ENCODE measurements around the gene UCP2.
"Not testable (repeated sequence)": the region's sequence is repeated elsewhere in the genome, so short reads cannot be mapped to it uniquely, and the experiment has no call there.

Gene UCP2

GRCh38 chr11:73990730-73991129 is 8.1 kb upstream of the UCP2 start:
- H3K4me3 ChIP-seq (ENCODE audit: low read depth, low read length), result no peak overlapping the region
- no peak for TF ChIP-seq CTCF (IDR thresholded peaks at IDR 0.05; ENCODE audit: borderline replicate concordance, insufficient read depth, low read depth, low read length)

- TF ChIP-seq CTCF (IDR thresholded peaks at IDR 0.05; ENCODE audit: borderline replicate concordance, insufficient read depth, low read depth, low read length), result no peak
- no peak overlapping the region for H3K4me3 ChIP-seq (ENCODE audit: low read depth, low read length)
Measured at GRCh38 chr11:73989156-73989555, 6.5 kb upstream of the UCP2 start.

- no peak for TF ChIP-seq CTCF (IDR thresholded peaks at IDR 0.05; ENCODE audit: borderline replicate concordance, insufficient read depth, low read depth, low read length)
Measured at GRCh38 chr11:73988227-73988626, 5.6 kb upstream of the UCP2 start.

GRCh38 chr11:73985661-73986060 is 3.0 kb upstream of the UCP2 start:
- not testable (repeated sequence) for H3K4me3 ChIP-seq (ENCODE audit: low read depth, low read length)

More at GRCh38 chr11:73988227-73988626, 5.6 kb upstream of the UCP2 start:
- H3K4me3 ChIP-seq (ENCODE audit: low read depth, low read length), result no peak overlapping the region

- peak overlapping the region; percentile 49 for H3K4me3 ChIP-seq (ENCODE audit: low read depth, low read length)
Measured at GRCh38 chr11:73983741-73984538, 1.3 kb upstream of the UCP2 start.

GRCh38 chr11:73982990-73983740 is 522 bp upstream of the UCP2 start:
- H3K4me3 ChIP-seq (ENCODE audit: low read depth, low read length), result peak overlapping the region; percentile 85
- no peak for TF ChIP-seq CTCF (IDR thresholded peaks at IDR 0.05; ENCODE audit: borderline replicate concordance, insufficient read depth, low read depth, low read length)

More at GRCh38 chr11:73983741-73984538, 1.3 kb upstream of the UCP2 start:
- no peak for TF ChIP-seq CTCF (IDR thresholded peaks at IDR 0.05; ENCODE audit: borderline replicate concordance, insufficient read depth, low read depth, low read length)

GRCh38 chr11:73981051-73981805 is 1.4 kb downstream of the UCP2 start:
- H3K4me3 ChIP-seq (ENCODE audit: low read depth, low read length), result peak overlapping the region; percentile 85
- TF ChIP-seq CTCF (IDR thresholded peaks at IDR 0.05; ENCODE audit: borderline replicate concordance, insufficient read depth, low read depth, low read length), result no peak
